ENCODE measurements around the gene MCHR2. TPM values are rescaled to one million over a fixed set of nuclear protein-coding genes. Genes with fewer than 3 reads are reported as not detected.

MCHR2 gene
- total and polyA plus RNA-seq, 11 donors = not detected

DNA sequence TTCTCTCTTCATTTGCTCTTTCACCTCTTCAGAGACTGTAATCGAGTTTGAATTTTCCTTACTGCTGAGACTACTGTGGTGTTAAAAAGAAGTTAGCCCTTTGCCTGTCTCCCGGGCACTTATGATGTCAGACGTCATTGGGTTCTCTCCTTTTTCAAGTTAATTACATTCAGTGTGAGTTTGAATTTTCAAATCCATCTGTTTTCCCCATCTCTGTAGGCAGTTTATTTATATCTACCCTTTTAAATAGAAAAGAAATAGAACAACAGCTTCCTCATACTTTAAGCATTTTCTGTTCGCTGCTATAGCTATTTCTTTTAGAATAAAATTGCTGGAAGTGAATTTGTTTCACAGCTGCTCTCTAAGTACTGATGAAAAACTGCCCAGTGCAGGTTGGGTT, 81.4 kb downstream of the MCHR2 start:
- ATAC-seq (no peak), DNase-seq (no peak)
- H3K27me3 ChIP-seq = peaks cover 0 to 5% (median 0%) of the 10 kb centered on the region in 9 donors
- intact Hi-C loops (cut with DNase I) = no loop called here
- H3K4me3 ChIP-seq = no peak overlapping the region
- TF ChIP-seq POLR2A (IDR thresholded peaks at IDR 0.05) = no peak
- TF ChIP-seq, protein P1, sequence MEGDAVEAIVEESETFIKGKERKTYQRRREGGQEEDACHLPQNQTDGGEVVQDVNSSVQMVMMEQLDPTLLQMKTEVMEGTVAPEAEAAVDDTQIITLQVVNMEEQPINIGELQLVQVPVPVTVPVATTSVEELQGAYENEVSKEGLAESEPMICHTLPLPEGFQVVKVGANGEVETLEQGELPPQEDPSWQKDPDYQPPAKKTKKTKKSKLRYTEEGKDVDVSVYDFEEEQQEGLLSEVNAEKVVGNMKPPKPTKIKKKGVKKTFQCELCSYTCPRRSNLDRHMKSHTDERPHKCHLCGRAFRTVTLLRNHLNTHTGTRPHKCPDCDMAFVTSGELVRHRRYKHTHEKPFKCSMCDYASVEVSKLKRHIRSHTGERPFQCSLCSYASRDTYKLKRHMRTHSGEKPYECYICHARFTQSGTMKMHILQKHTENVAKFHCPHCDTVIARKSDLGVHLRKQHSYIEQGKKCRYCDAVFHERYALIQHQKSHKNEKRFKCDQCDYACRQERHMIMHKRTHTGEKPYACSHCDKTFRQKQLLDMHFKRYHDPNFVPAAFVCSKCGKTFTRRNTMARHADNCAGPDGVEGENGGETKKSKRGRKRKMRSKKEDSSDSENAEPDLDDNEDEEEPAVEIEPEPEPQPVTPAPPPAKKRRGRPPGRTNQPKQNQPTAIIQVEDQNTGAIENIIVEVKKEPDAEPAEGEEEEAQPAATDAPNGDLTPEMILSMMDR (IDR thresholded peaks at IDR 0.05) = no peak
- H3K9me3 ChIP-seq = no peaks in the 10 kb centered on the region
- H3K36me3 ChIP-seq = no peaks in the 10 kb centered on the region
- H3K4me1 ChIP-seq = no peaks in the 10 kb centered on the region
- WGBS, 4 donors = 44 to 49% (median 45%) methylated on average over 4 of the region's 4 CpGs
- no peak overlapping the region for H3K27ac ChIP-seq

DNA sequence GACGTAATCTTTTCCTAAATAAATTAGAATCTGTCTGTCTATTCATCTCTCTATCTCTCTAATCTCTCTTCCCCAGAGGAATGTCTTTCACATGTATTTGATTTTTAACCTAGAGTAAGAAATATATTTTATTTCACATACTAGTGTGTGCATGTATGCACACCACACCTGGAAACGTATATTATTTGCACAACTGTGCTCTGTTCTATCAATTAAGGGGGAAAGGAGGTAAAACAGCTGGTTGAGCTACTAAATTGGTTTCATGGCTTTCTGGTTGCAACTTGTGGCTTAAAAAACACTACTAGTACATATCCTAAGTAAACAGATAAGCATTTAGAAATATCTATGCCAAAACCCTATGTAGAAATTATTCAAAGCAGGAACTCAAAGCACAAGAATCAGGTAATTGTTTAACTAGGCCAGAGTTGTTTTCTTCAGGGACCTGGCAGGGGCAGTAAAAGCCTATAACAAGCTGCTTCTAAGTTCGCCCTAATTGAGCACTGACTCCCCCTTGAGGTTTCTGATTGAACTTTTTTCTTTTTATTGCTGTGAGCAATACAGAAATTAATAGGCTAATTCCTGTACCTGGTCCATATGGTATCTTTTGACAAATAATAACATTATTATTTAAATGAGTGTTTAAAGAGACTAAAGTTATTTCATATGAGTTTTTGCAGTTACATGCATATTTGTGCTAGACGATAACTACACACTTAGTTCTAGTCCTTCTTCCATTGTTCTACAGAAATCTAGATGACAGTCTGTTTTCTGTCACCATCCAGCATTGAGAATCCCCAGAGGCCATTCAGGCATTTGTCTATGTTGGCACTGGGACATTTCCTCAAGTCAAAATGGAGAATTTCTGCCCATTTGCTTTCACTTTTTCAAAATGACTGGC, 88.6 kb downstream of the MCHR2 start:
- DNase-seq (no peak), ATAC-seq (no peak)
- H3K4me1 ChIP-seq = no peaks in the 10 kb centered on the region
- no peaks in the 10 kb centered on the region for H3K36me3 ChIP-seq
- no peaks in the 10 kb centered on the region for H3K9me3 ChIP-seq
- H3K27ac ChIP-seq = no peak overlapping the region
- H3K27me3 ChIP-seq = peaks cover 0 to 5% (median 0%) of the 10 kb centered on the region in 9 donors
- TF ChIP-seq POLR2A (IDR thresholded peaks at IDR 0.05) = no peak
- TF ChIP-seq, protein P1 (IDR thresholded peaks at IDR 0.05) = peak; percentile 13 to 56 (median 42)
- H3K4me3 ChIP-seq = no peak overlapping the region
- intact Hi-C loops (cut with DNase I) = loop anchor here in 1 of 10 donors (2.0 kb wide), 1 partner anchor 37 kb away; no protein-coding TSS in a partner anchor
- WGBS, 4 donors = 38 to 48% (median 43%) methylated on average over 4 of the region's 4 CpGs

DNA sequence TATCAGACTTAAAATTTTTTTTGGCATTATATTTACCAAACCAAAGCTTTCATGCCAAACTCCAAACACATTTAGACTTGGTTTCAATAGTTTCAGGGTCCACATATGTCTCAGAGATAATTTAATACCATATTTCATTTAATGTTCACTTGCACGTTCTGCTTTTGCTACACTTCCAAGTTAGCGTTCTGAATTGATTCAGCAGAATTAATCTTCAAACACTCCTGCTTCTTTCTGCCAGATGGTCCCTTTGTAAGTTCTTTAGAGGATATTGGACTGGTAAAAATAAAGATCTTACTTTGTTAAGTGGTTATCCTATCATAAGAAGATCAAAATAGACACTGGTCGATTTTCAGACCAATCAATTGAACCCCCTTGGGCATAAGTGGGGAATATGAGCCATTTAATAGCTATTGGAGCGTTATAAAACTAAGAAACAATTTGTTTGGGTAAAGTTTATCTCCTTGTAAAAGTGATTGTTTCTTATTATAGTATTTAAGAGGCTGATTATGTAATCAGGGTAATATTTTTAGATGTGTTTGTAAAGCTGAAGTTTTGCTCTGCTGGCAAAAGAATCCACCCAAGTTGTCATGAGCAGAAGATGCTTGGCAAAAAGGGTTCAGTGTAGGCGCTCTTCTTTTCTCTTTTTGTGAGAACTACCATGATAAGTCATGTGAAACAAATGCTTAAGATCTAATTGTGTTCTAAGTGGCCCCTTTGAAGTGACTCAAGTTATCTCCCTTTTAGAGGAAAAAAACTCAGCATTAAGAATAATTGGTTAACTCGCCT, 92.2 kb downstream of the MCHR2 start:
- TF ChIP-seq, protein P1 (IDR thresholded peaks at IDR 0.05) = no peak
- no peak for TF ChIP-seq POLR2A (IDR thresholded peaks at IDR 0.05)
- DNase-seq (no peak), ATAC-seq (no peak)
- H3K4me1 ChIP-seq = no peaks in the 10 kb centered on the region
- no peaks in the 10 kb centered on the region for H3K36me3 ChIP-seq
- peaks cover 0 to 4% (median 0%) of the 10 kb centered on the region in 9 donors for H3K27me3 ChIP-seq
- H3K27ac ChIP-seq = no peak overlapping the region
- no peaks in the 10 kb centered on the region for H3K9me3 ChIP-seq
- WGBS, 4 donors = 57 to 60% (median 58%) methylated on average over 6 of the region's 6 CpGs
- intact Hi-C loops (cut with DNase I) = no loop called here
- H3K4me3 ChIP-seq = no peak overlapping the region

DNA sequence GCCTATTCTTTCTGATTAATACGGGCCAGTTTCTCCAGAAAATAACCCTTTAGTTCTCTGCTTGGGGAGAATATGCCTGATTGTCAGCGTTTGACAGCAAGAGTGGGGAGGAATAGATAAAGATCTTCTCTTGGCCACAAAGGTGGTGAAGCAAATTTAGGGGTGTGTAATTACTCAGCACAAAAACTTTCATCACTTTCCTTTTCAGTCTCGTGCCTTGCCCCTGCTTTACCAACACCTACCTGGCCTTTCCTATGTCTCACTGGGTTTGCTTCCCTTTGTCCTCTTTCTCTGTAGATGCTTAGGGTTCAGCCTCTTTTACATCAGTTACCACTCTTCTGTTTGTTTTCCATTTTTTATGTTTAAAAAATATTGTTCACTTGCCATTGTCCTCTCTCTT, 99.2 kb downstream of the MCHR2 start:
- TF ChIP-seq, protein P1 (IDR thresholded peaks at IDR 0.05) = no peak
- no peak for TF ChIP-seq POLR2A (IDR thresholded peaks at IDR 0.05)
- no peak overlapping the region for H3K27ac ChIP-seq
- WGBS, 4 donors = 69 to 75% (median 71%) methylated on average over 3 of the region's 3 CpGs
- H3K27me3 ChIP-seq = no peaks in the 10 kb centered on the region
- H3K4me3 ChIP-seq = no peak overlapping the region
- intact Hi-C loops (cut with DNase I) = no loop called here
- no peaks in the 10 kb centered on the region for H3K9me3 ChIP-seq
- no peaks in the 10 kb centered on the region for H3K36me3 ChIP-seq
- no peaks in the 10 kb centered on the region for H3K4me1 ChIP-seq
- no peak for ATAC-seq
- DNase-seq = no peak
